Lower leg skin (tissue), 3 donors: ENCODE data around the gene OSTC.

Experiments used
- POLR2A ChIP-seq, 2 donors: fragments of 450-650 bp; IDR thresholded peaks; one replicate each; pipeline ENCODE4 v1.6.1; 2016 to 2017; ENCODE audit warnings: antibody characterized with exemption in 2 of 2, mild to moderate bottlenecking in 1 of 2, moderate library complexity in 1 of 2
- TF ChIP-seq, protein P1 (sequence below), 3 donors: fragments of 450-650 bp; IDR thresholded peaks; one replicate each; pipeline ENCODE4 v1.5.1; 2016; ENCODE audit warnings: antibody characterized with exemption in 3 of 3, mild to moderate bottlenecking in 3 of 3, moderate library complexity in 2 of 3

DNA sequence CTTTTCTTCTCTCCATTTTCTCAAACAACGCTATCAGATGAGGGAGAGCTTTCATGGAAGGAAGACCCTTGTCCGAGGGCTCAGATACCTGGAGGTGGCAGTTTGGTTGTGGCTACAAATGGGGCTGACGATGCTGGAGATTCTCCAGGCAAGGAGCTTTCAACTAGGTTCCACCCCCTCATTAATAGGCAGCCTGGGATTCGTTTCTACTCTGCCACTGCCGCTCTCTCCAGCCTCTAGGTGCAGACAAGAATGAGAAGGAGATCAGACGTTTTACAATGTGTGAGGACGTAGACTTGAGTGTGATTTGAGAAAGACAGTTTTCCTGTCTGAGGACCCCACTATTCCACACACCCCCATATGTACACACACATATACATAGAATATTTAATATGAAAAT lies 59.3 kb downstream of the OSTC start:
- TF ChIP-seq, protein P1, sequence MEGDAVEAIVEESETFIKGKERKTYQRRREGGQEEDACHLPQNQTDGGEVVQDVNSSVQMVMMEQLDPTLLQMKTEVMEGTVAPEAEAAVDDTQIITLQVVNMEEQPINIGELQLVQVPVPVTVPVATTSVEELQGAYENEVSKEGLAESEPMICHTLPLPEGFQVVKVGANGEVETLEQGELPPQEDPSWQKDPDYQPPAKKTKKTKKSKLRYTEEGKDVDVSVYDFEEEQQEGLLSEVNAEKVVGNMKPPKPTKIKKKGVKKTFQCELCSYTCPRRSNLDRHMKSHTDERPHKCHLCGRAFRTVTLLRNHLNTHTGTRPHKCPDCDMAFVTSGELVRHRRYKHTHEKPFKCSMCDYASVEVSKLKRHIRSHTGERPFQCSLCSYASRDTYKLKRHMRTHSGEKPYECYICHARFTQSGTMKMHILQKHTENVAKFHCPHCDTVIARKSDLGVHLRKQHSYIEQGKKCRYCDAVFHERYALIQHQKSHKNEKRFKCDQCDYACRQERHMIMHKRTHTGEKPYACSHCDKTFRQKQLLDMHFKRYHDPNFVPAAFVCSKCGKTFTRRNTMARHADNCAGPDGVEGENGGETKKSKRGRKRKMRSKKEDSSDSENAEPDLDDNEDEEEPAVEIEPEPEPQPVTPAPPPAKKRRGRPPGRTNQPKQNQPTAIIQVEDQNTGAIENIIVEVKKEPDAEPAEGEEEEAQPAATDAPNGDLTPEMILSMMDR (IDR thresholded peaks at IDR 0.05) = no peak
- no peak for TF ChIP-seq POLR2A (IDR thresholded peaks at IDR 0.05)
